ENCODE data around the gene RNF152.

GRCh38 chr18:61833978-61834377 is 58.8 kb downstream of the RNF152 start:
- TF ChIP-seq POLR2AphosphoS5 (IDR thresholded peaks at IDR 0.05): no peak
- TF ChIP-seq POLR2A (IDR thresholded peaks at IDR 0.05): no peak
